ENCODE data around the gene PPP2R3A. TPM values are rescaled to one million over a fixed set of nuclear protein-coding genes. Genes with fewer than 3 reads are reported as not detected.
A peak's percentile ranks its signal among the peaks of the same experiment; 100 is the strongest.

The PPP2R3A gene
- total and polyA plus RNA-seq, 8 donors, result 1.3 to 7.0 (median 4.3) TPM

DNA sequence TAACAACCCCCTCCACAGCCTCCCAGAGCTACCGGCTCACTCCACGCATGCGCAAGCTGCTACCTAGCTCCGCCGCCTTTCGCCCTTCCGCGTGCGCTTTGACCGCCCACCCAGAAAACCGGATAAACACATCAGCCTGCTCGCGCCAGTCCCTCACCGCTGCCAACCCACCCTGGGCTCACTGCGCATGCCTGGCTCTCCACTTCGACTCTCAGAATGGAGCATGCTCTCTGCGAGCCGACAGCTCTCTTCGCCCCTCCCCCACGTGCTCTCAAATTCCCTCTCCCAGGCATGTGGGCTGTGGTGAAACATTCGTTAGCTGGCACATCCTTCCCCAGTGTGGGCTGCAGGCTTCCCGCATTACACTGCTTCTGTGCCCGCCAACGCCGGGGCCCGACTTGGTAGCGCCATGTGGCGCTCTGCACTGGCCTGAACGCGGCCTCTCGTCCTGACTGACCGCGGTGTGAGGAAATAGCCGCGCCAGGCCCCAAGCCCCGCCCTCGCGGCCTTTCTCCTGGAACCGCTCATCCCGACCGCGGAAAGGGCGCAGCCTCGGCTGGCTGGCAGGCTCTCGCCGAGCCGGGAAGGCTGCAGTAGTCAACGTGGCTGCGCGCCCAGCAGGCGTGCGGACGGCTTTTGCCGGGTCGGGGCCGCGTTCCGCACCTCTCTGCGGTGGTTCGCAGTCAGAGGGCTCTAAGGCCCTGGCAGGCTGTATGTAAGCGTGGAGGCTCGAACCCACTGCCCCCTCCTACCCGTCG is 231.1 kb downstream of the PPP2R3A start:
- H3K4me3 ChIP-seq, result peak overlapping the region; percentile 72 to 94 (median 88)
- WGBS, 2 donors, result 0% methylated on average over 62 to 64 of the region's 64 CpGs
- FAIRE-seq (no peak), ATAC-seq (peak; percentile 80 to 91 (median 83)), DNase-seq (peak; percentile 98 to 100 (median 99))
- H3K27ac ChIP-seq, result peak overlapping the region; percentile 99 to 100 (median 100)
- H3K27me3 ChIP-seq, result no peaks in the 10 kb centered on the region
- no peak for TF ChIP-seq CTCF (IDR thresholded peaks at IDR 0.05)
- intact Hi-C loops (cut with DNase I), result no loop called here
- H3K9me3 ChIP-seq, result no peaks in the 10 kb centered on the region
- no peaks in the 10 kb centered on the region for H3K36me3 ChIP-seq
- H3K4me1 ChIP-seq, result peaks cover 16 to 25% (median 18%) of the 10 kb centered on the region in 3 donors

- intact Hi-C loops (cut with DNase I), result no loop called here
- 10 to 13% methylated on average over 15 of the region's 15 CpGs for WGBS, 2 donors
- FAIRE-seq (no peak), DNase-seq (no peak), ATAC-seq (no peak)
- H3K4me3 ChIP-seq, result peak overlapping the region; percentile 45 to 94 (median 82)
- no peaks in the 10 kb centered on the region for H3K36me3 ChIP-seq
- H3K9me3 ChIP-seq, result no peaks in the 10 kb centered on the region
- no peak for TF ChIP-seq CTCF (IDR thresholded peaks at IDR 0.05)
- H3K27me3 ChIP-seq, result no peaks in the 10 kb centered on the region
- H3K4me1 ChIP-seq, result peaks cover 16 to 19% (median 18%) of the 10 kb centered on the region in 3 donors
- peak overlapping the region; percentile 99 to 100 (median 100) for H3K27ac ChIP-seq
Observed at GRCh38 chr3:136197159-136197793, 231.7 kb downstream of the PPP2R3A start.

Other genes with a start within 250 kb of the PPP2R3A start
- 10 to 100 TPM in 5 of 6 donors, 1 to 10 TPM in 1; 9.4 to 19.2 (median 11.7) TPM for gene MSL2, start 230.6 kb downstream of the PPP2R3A start, total RNA-seq
- gene MSL2, start 230.6 kb downstream of the PPP2R3A start, polyA plus RNA-seq, result 1 to 10 TPM; 3.5 to 7.2 TPM

Measured in pancreas (tissue), 10 donors.